GM19324 (cell line): Measurements from ENCODE around the gene DCAF8.

Experiments used
- ATAC-seq: cut with Tn5 transposase; IDR thresholded peaks from one replicate; pipeline ENCODE4 v1.9.1; 2021; ENCODE audit warnings: mild to moderate bottlenecking, moderate library complexity; ENCODE audit not compliant: unreplicated experiment, low FRiP score

Gene DCAF8

GRCh38 chr1:160228431-160228830 is 33.9 kb downstream of the DCAF8 start:
- no peak for ATAC-seq

- no peak for ATAC-seq
These were observed 34.8 kb downstream of the DCAF8 start for GRCh38 chr1:160227561-160227960.

DNA sequence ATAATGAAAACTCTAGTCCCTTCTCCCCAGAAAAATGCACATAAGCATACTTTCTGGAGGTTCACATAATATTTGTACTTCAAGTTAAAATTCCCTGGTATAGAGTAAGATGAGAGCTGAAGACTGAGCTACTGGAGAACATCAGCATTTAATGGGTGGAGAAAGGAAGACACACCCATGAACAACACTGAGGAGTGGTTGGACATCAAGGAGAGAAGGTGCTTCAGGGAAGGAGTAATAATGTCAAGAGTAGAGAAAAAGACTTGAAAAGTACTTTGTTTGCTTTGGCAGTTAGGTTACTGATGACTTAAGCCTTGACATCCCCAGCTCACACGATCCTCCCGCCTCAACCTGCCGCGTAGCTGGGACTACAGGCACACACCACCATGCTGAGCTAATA is 35.3 kb downstream of the DCAF8 start:
- no peak for ATAC-seq

DNA sequence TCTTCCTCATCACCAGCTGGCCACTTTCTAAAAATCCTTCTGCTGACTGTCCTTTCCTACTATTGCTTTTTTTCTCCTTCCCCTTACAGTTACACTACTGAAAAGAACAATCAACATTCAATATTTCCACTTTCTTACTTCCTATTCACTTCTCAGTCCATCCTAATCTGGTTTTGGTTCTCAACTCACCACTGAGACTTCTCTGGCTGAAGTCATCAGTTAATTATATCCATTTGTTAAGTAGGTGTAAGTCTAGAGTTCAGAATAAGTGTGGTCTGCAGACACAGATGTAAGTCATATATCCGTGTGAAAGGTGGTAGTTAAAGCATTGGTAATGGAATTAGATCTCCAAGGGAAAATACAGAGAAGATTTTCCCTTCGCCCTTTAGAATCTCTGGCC is 35.7 kb downstream of the DCAF8 start:
- ATAC-seq: no peak

- no peak for ATAC-seq
These were observed 37.0 kb downstream of the DCAF8 start for GRCh38 chr1:160225345-160225744.

DNA sequence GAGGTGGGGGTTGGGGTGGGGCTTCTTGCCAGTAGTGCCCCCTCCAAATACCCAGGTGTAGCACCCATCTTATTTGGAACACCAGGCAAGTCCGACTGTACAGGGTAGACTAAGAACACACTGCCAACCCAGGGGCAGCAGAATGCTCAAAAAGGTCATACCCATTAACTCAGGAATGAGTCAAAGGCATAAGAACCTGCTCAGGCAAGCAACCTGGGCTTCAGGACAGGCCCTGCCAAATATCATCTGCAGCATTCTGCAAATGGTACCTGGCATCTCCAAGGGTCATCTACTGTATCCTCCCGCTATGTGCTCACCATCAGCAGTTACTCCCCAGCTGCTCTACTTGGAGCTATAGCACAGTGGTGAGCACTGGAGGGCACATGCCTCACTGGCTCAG is 37.7 kb downstream of the DCAF8 start:
- no peak for ATAC-seq

- ATAC-seq: no peak
These were observed 39.8 kb downstream of the DCAF8 start for GRCh38 chr1:160222546-160222945.

DNA sequence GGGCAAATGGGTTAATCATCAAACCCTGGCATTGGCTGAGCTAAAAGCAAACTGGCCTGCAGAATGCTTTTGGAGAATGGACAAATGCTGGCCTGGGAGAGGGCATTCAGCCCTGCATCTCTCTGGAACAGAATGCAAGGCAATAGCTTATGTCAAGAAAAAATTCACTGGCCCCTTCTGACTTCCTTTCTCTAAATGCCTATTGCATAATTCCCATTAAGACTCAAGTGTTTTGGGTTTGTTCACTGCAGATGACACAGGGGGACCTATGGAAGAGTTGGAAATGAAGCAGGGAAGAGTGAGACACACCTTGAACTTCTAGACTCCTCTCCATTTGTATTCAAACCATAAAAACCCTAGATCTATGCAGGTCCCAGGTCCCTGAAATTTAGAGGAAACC is 41.3 kb downstream of the DCAF8 start:
- no peak for ATAC-seq

GRCh38 chr1:160220301-160220700 is 42.0 kb downstream of the DCAF8 start:
- ATAC-seq: no peak

DNA sequence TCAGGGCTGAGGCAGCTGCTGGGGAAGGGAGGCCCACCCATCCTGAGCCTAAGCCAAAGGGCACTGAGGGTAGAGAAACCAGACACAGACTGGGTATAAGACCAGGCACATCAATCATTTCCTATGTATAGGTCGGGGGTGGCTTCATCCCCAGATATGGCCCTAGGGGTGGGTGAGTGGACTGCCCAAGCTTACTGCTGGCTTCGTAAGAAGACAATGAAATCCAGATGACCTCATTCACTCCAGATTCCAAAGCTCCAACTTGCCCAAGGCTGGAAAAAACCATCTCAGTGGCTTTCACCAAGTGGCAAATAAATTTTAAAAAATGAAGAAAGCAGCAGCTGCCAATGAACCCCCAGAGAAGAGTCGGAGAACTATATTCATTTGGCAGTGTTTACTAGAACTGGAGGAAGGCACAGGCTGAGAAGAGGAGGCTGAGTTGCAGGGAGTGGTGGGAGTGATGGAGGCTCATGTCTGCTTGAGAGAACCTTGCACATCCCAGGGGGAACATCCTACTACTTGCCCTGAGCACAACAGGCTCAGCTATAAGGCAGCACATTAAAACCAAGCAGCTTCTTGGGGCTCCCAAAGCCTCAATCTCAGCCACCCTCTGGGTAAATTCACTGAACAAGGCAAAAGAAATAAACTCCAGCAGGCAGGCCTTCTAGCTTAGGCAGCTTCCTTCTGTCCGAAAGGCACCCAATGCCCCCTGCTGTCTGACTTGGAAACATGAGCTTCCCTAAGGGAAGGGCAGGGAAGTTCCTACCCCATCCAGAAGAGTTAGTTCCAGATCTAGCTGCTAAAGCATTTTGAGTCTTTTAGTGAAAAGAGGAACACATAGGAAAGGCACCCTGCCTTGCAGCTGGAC is 43.1 kb downstream of the DCAF8 start:
- no peak for ATAC-seq

- ATAC-seq: no peak
These were observed 44.8 kb downstream of the DCAF8 start for GRCh38 chr1:160217481-160218051.

DNA sequence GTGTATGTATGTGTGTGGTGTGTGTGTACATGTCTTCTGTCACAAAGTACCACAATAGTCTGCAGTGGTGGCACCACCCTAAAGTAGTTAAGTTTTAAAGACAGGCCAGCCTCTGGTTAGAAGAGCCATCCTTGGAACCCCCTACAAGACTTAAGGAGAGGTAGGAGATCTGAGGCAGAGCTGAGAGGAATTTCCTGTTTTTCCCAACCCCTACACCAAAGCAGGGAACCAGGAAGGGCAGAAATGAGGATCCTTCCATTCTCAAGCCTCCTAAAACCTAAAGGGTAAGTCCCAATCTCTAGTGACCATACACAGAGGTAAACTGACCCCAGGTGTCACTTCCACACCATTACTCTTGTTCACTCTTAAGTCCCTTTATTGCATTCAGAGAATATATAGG is 46.0 kb downstream of the DCAF8 start:
- ATAC-seq: no peak

DNA sequence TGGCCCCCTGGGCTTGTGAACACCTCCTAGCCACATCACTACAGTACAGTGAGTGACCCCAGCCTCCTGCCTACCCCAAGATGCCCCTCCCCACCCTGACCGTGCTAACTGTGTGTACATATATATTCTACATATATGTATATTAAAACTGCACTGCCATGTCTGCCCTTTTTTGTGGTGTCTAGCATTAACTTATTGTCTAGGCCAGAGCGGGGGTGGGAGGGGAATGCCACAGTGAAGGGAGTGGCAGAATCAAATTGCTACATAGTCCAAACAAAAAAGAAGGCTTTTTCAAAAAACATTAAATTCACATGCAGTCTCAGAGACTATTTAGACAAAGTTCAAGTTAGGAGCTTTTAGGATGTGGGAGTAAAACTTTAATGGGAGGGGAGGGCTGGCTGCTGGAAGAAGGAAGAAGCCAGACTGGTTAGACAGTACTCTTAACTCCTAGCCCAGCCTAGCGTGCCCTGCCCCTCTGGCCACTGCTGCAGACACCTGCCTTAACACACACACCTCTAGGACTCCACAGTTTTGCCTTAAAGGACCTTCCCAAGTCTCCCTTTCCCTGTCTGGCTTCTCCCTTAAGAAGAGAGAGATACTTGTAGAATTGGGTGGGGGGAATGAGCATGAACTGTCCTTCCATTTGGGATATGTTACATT is 47.7 kb downstream of the DCAF8 start:
- no peak for ATAC-seq

GRCh38 chr1:160211046-160211790 is 51.1 kb downstream of the DCAF8 start:
- ATAC-seq: no peak

- no peak for ATAC-seq
These were observed 51.8 kb downstream of the DCAF8 start for GRCh38 chr1:160210561-160210960.

GRCh38 chr1:160209321-160210046 is 52.9 kb downstream of the DCAF8 start:
- ATAC-seq: no peak

- no peak for ATAC-seq
These were observed 53.6 kb downstream of the DCAF8 start for GRCh38 chr1:160208557-160209320.

DNA sequence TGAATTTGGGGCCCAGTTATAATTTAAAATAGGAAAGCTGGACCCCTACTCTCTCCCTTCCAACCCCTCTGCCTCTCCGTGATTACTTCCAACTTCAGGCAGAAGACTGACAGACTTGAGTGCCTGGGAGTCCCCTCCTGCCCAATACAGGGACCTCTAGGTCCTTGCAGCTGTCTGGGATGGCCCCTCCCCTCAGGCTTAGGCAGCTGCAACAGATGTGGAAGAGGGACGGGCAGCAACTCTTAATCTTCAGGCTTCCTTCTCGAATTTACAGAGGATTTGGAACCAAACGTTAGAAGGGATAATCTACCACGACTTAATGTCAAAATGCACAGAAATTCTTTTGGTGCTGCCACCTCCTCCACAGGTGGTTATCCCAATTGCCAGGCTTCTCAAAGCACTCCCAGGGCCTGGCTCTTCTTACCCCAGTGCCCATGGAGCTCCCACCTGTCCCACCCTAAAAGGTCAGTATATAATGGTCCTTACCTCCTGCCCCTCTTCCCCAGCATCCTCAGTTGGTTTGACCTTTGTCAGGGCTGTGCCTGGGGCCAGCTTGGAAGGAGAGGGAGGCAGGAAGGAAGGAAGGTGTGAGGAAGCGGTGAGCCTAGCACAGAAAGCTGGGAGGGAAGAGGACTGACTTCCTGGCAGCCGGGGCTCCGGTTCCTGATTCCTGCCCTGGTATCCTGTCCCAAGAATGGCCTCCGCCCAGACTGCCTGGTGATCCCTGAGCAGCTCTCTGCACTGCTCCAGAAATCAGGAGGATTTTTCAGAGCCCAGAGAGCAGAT is 54.4 kb downstream of the DCAF8 start:
- ATAC-seq: no peak

- ATAC-seq: no peak
These were observed 55.2 kb downstream of the DCAF8 start for GRCh38 chr1:160207118-160207650.
